H9 (cell line): ENCODE data around the gene TMEM235. TPM values are rescaled to one million over a fixed set of nuclear protein-coding genes. Genes with fewer than 3 reads are reported as not detected.

Source experiments
- DNase-seq: peaks from one replicate; pipeline ENCODE4 v3.0.0-alpha.2; 2017
- H2AFZ ChIP-seq: one replicate; pipeline ENCODE4 v1.6.1; 2013; ENCODE audit warnings: mild to moderate bottlenecking, low read length, control low read depth, moderate library complexity
- H2AK5ac ChIP-seq: 2 replicates; pipeline ENCODE4 v1.6.1; 2013; ENCODE audit warnings: low read length, control low read depth, mixed read lengths; ENCODE audit not compliant: insufficient read length
- H2BK120ac ChIP-seq: one replicate; pipeline ENCODE4 v1.6.1; 2013; ENCODE audit warnings: low read depth, mild to moderate bottlenecking, low read length, control low read depth, inconsistent platforms; ENCODE audit not compliant: poor library complexity, severe bottlenecking
- H2BK12ac ChIP-seq: 2 replicates; pipeline ENCODE4 v1.6.1; 2013; ENCODE audit warnings: low read length, control low read depth, mixed read lengths, low read depth; ENCODE audit not compliant: insufficient read length
- H2BK15ac ChIP-seq: 2 replicates; pipeline ENCODE4 v1.6.1; 2013; ENCODE audit warnings: low read depth, low read length, control low read depth
- H2BK20ac ChIP-seq: one replicate; pipeline ENCODE4 v1.6.1; 2013; ENCODE audit warnings: low read depth, mild to moderate bottlenecking, low read length, control low read depth, inconsistent platforms; ENCODE audit not compliant: poor library complexity, severe bottlenecking
- H2BK5ac ChIP-seq: 2 replicates; pipeline ENCODE4 v1.6.1; 2013; ENCODE audit warnings: low read length, control low read depth, mixed read lengths; ENCODE audit not compliant: insufficient read length
- H3K14ac ChIP-seq: 2 replicates; pipeline ENCODE4 v1.6.1; 2013; ENCODE audit warnings: low read length, control low read depth; ENCODE audit not compliant: insufficient read depth
- H3K18ac ChIP-seq: 2 replicates; pipeline ENCODE4 v1.6.1; 2013; ENCODE audit warnings: low read depth, mild to moderate bottlenecking, mixed read lengths, low read length, control low read depth; ENCODE audit not compliant: insufficient read length
- H3K23ac ChIP-seq: 2 replicates; pipeline ENCODE4 v1.6.1; 2013; ENCODE audit warnings: low read length, control low read depth, mixed read lengths, low read depth; ENCODE audit not compliant: insufficient read length
- H3K23me2 ChIP-seq: 2 replicates; pipeline ENCODE4 v1.6.1; 2013; ENCODE audit warnings: low read depth, mild to moderate bottlenecking, mixed read lengths, low read length, control low read depth; ENCODE audit not compliant: insufficient read length, poor library complexity, severe bottlenecking
- H3K27ac ChIP-seq: 2 replicates; pipeline ENCODE4 v1.5.1; 2013; ENCODE audit warnings: low read length, control low read depth, mixed read lengths, low read depth; ENCODE audit not compliant: insufficient read length
- H3K27me3 ChIP-seq: 2 replicates; pipeline ENCODE4 v1.6.1; 2013; ENCODE audit warnings: low read length, control low read depth, inconsistent platforms; ENCODE audit not compliant: insufficient read depth
- H3K4ac ChIP-seq: 2 replicates; pipeline ENCODE4 v1.6.1; 2013; ENCODE audit warnings: low read depth, mild to moderate bottlenecking, control low read depth, inconsistent platforms, low read length, moderate library complexity
- H3K4me1 ChIP-seq: 2 replicates; pipeline ENCODE4 v1.6.1; 2013; ENCODE audit warnings: low read length, control low read depth, inconsistent platforms; ENCODE audit not compliant: insufficient read depth
- H3K4me2 ChIP-seq: 2 replicates; pipeline ENCODE4 v1.6.1; 2013; ENCODE audit warnings: low read length, control low read depth, mixed read lengths; ENCODE audit not compliant: insufficient read length, insufficient read depth
- H3K56ac ChIP-seq: 2 replicates; pipeline ENCODE4 v1.6.1; 2013; ENCODE audit warnings: low read depth, mild to moderate bottlenecking, mixed read lengths, low read length, control low read depth; ENCODE audit not compliant: insufficient read length
- H3K79me1 ChIP-seq: 2 replicates; pipeline ENCODE4 v1.6.1; 2013; ENCODE audit warnings: low read depth, mild to moderate bottlenecking, moderate library complexity, low read length, control low read depth, inconsistent platforms; ENCODE audit not compliant: insufficient read depth, poor library complexity, severe bottlenecking
- H3K79me2 ChIP-seq: 2 replicates; pipeline ENCODE4 v1.6.1; 2013; ENCODE audit warnings: low read length, control low read depth, inconsistent platforms; ENCODE audit not compliant: insufficient read depth
- H3K9ac ChIP-seq: 2 replicates; pipeline ENCODE4 v1.6.1; 2013; ENCODE audit warnings: low read length, control low read depth, mixed read lengths; ENCODE audit not compliant: insufficient read length; ENCODE audit errors: extremely low read depth
- H3K9me3 ChIP-seq: one replicate; pipeline ENCODE4 v1.6.1; 2013; ENCODE audit warnings: low read depth, low read length, inconsistent platforms; ENCODE audit not compliant: control insufficient read depth
- H3T11ph ChIP-seq: one replicate; pipeline ENCODE4 v1.6.1; 2013; ENCODE audit warnings: mild to moderate bottlenecking, low read length, control low read depth, inconsistent platforms
- H4K20me1 ChIP-seq: one replicate; pipeline ENCODE4 v1.6.1; 2013; ENCODE audit not compliant: control insufficient read depth, insufficient read length, insufficient read depth
- H4K5ac ChIP-seq: 2 replicates; pipeline ENCODE4 v1.6.1; 2013; ENCODE audit warnings: low read depth, mild to moderate bottlenecking, mixed read lengths, low read length, control low read depth; ENCODE audit not compliant: insufficient read length
- H4K8ac ChIP-seq: replicated peaks from 2 replicates; pipeline ENCODE4 v1.6.1; 2013; ENCODE audit warnings: low read length, control low read depth, mixed read lengths, low read depth; ENCODE audit not compliant: insufficient read length
- H4K91ac ChIP-seq: 2 replicates; pipeline ENCODE4 v1.6.1; 2013; ENCODE audit warnings: low read depth, mild to moderate bottlenecking, moderate library complexity, mixed read lengths, low read length, control low read depth; ENCODE audit not compliant: insufficient read length
- H3K27ac Mint-ChIP-seq, 3 experiments: 2 replicates in 2 of 3; 3 replicates in 1 of 3; pipeline ENCODE4 v1.8.0; 2020 to 2021; ENCODE audit warnings: mixed read lengths in 3 of 3, mild to moderate bottlenecking in 1 of 3, moderate library complexity in 1 of 3
- H3K27me3 Mint-ChIP-seq: 2 replicates; pipeline ENCODE4 v1.8.0; 2021; ENCODE audit warnings: low read depth, mild to moderate bottlenecking, moderate library complexity, mixed read lengths
- H3K36me3 Mint-ChIP-seq, 3 experiments: 2 replicates in 2 of 3; 3 replicates in 1 of 3; pipeline ENCODE4 v1.8.0; 2020 to 2021; ENCODE audit warnings: low read depth in 3 of 3, mixed read lengths in 3 of 3; ENCODE audit not compliant: insufficient read depth in 1 of 3
- H3K4me1 Mint-ChIP-seq, 2 experiments: 2 replicates each; pipeline ENCODE4 v1.8.0; 2020; ENCODE audit warnings: mixed read lengths in 2 of 2
- H3K4me3 Mint-ChIP-seq, 2 experiments: 2 replicates in 1 of 2; 3 replicates in 1 of 2; pipeline ENCODE4 v1.8.0; 2020 to 2021; ENCODE audit warnings: mild to moderate bottlenecking in 2 of 2, mixed read lengths in 2 of 2, moderate library complexity in 1 of 2
- H3K9me3 Mint-ChIP-seq, 2 experiments: 2 replicates in 1 of 2; 3 replicates in 1 of 2; pipeline ENCODE4 v1.8.0; 2020; ENCODE audit warnings: mild to moderate bottlenecking in 2 of 2, mixed read lengths in 2 of 2, moderate library complexity in 1 of 2
- CTCF ChIP-seq: fragments of 200-600 bp; sonication (generic); conservative IDR thresholded peaks from 3 replicates; pipeline ENCODE4 v1.8.0; 2021; ENCODE audit warnings: antibody characterized with exemption, mild to moderate bottlenecking
- WGBS: extraction: QIAGEN DNeasy Blood & Tissue Kit; methylation state at CpG from one replicate; pipeline ENCODE4 v1.1.7; 2013; ENCODE audit warnings: missing lambda C conversion rate, low lambda C conversion rate, mixed read lengths; ENCODE audit not compliant: insufficient read length; ENCODE audit errors: extremely low coverage; 5-methylcytosine and 5-hydroxymethylcytosine counted together
- total RNA-seq: library from RNA; stranded (reverse); gene quantifications from 2 replicates; pipeline ENCODE4 v1.2.1, GENCODE V29; 2021

The TMEM235 gene
- total RNA-seq, 1 experiment from 2014 or later = 0.28 TPM

- H3K27ac Mint-ChIP-seq = no peak overlapping the region
- no peak overlapping the region for H3K4ac ChIP-seq
- H3K56ac ChIP-seq = no peak overlapping the region
- no peak overlapping the region for H2BK15ac ChIP-seq
- H3T11ph ChIP-seq = no peak overlapping the region
- no peak overlapping the region for H2BK20ac ChIP-seq
- no peak overlapping the region for H4K8ac ChIP-seq
- H4K91ac ChIP-seq = no peak overlapping the region
- no CpG with 5 or more reads among the region's 13 CpGs for WGBS
- H2BK12ac ChIP-seq = no peak overlapping the region
- no peaks in the 10 kb centered on the region for H3K27me3 Mint-ChIP-seq
- H3K4me1 Mint-ChIP-seq = peaks cover 19 to 25% of the 10 kb centered on the region in 2 experiments
- DNase-seq = no peak
- no peak overlapping the region for H3K27ac ChIP-seq
- H2BK120ac ChIP-seq = no peak overlapping the region
- H3K79me2 ChIP-seq = peaks cover 9% of the 10 kb centered on the region; the same call in 1 of the 2 replicates
- no peaks in the 10 kb centered on the region for H3K9me3 ChIP-seq
- peaks cover 6% of the 10 kb centered on the region for H3K23me2 ChIP-seq
- no peak overlapping the region for H2BK5ac ChIP-seq
- H3K79me1 ChIP-seq = peaks cover 2% of the 10 kb centered on the region
- H4K20me1 ChIP-seq = no peaks in the 10 kb centered on the region
- no peak for TF ChIP-seq CTCF
- no peaks in the 10 kb centered on the region for H3K4me1 ChIP-seq
- no peaks in the 10 kb centered on the region for H3K27me3 ChIP-seq
- H3K4me3 Mint-ChIP-seq = no peak overlapping the region; a peak in 1 of 5 replicates
- H3K4me2 ChIP-seq = no peak overlapping the region
- no peak overlapping the region for H3K18ac ChIP-seq
- H3K14ac ChIP-seq = no peak overlapping the region
- peaks cover 56 to 76% (median 75%) of the 10 kb centered on the region in 3 experiments for H3K36me3 Mint-ChIP-seq
- no peak overlapping the region for H2AFZ ChIP-seq
- H2AK5ac ChIP-seq = no peak overlapping the region
- H3K9me3 Mint-ChIP-seq = no peaks in the 10 kb centered on the region; a peak in 1 of 5 replicates
- H4K5ac ChIP-seq = no peak overlapping the region
- no peak overlapping the region for H3K9ac ChIP-seq
- H3K23ac ChIP-seq = no peak overlapping the region
Observed at GRCh38 chr17:78182504-78182903, 48.9 kb upstream of the TMEM235 start.
